Mucosa of stomach (tissue), 1 donor: Measurements from ENCODE around the gene TARM1.
A peak's percentile ranks its signal among the peaks of the same experiment; 100 is the strongest.

ENCODE experiments used
- H3K27me3 ChIP-seq: one replicate; pipeline ENCODE4 v1.7.0; 2013; ENCODE audit warnings: mild to moderate bottlenecking, low read length; ENCODE audit not compliant: control insufficient read depth, insufficient read depth
- H3K36me3 ChIP-seq: one replicate; pipeline ENCODE4 v1.7.0; 2013; ENCODE audit warnings: low read length; ENCODE audit not compliant: control insufficient read depth, insufficient read depth
- H3K4me1 ChIP-seq: one replicate; pipeline ENCODE4 v1.7.0; 2013; ENCODE audit warnings: mild to moderate bottlenecking, low read length; ENCODE audit not compliant: control insufficient read depth, insufficient read depth
- H3K4me3 ChIP-seq: one replicate; pipeline ENCODE4 v1.7.0; 2013; ENCODE audit warnings: low read length
- H3K9ac ChIP-seq: one replicate; pipeline ENCODE4 v1.7.0; 2013; ENCODE audit warnings: mild to moderate bottlenecking, low read length, moderate library complexity
- H3K9me3 ChIP-seq: one replicate; pipeline ENCODE4 v1.7.0; 2013; ENCODE audit warnings: mild to moderate bottlenecking, low read length, moderate library complexity; ENCODE audit not compliant: control insufficient read depth
- donor health status: Pancreatic carcinoma.

The TARM1 gene

GRCh38 chr19:54081032-54081431 lies at the start of gene TARM1:
TARM1 (minus strand) TSS chr19:54081365; CDS start chr19:54081340, 25 bp downstream.
- Histone ChIP-seq H3K9me3 (no peaks in the 10 kb centered on the region), H3K27me3 (no peaks in the 10 kb centered on the region), H3K4me1 (no peaks in the 10 kb centered on the region), H3K4me3 (no peak within 1 kb of the TSS), H3K9ac (no peak within 1 kb of the TSS), H3K36me3 (no peaks in the 10 kb centered on the region)

DNA sequence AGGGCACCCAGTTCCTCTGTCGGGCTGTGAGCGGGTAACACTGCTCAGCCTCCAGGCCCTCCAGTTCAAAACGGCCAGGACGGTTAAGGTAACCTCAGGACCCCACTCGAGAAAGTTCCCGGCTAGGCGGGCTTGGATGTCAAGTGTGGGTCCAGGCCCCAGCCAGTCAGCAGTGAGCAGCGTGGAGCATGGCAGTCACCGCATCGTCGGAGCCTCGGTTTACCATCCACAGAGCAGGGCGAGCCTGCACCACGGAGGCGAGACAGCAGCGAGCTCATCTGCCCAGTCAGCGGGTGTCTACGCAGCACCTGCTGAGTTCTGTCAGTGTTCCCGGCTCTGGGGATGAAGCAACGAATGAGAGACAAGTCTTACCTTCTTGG lies 48.4 kb upstream of the TARM1 start:
- H3K9ac ChIP-seq: no peak overlapping the region
- no peaks in the 10 kb centered on the region for H3K9me3 ChIP-seq
- no peaks in the 10 kb centered on the region for H3K36me3 ChIP-seq

GRCh38 chr19:54128796-54129616 lies 47.8 kb upstream of the TARM1 start:
- no peaks in the 10 kb centered on the region for H3K4me1 ChIP-seq
- H3K4me3 ChIP-seq: no peak overlapping the region
- H3K27me3 ChIP-seq: peaks cover 5% of the 10 kb centered on the region
- H3K36me3 ChIP-seq: no peaks in the 10 kb centered on the region
- no peaks in the 10 kb centered on the region for H3K9me3 ChIP-seq
- H3K9ac ChIP-seq: no peak overlapping the region

More for the DNA sequence above, 48.4 kb upstream of the TARM1 start:
- peaks cover 5% of the 10 kb centered on the region for H3K27me3 ChIP-seq
- no peak overlapping the region for H3K4me3 ChIP-seq
- H3K4me1 ChIP-seq: no peaks in the 10 kb centered on the region

GRCh38 chr19:54128441-54128725 lies 47.2 kb upstream of the TARM1 start:
- no peak overlapping the region for H3K4me3 ChIP-seq
- no peaks in the 10 kb centered on the region for H3K36me3 ChIP-seq
- no peaks in the 10 kb centered on the region for H3K27me3 ChIP-seq
- H3K4me1 ChIP-seq: no peaks in the 10 kb centered on the region
- H3K9ac ChIP-seq: no peak overlapping the region
- H3K9me3 ChIP-seq: no peaks in the 10 kb centered on the region

- no peak overlapping the region for H3K4me3 ChIP-seq
- no peaks in the 10 kb centered on the region for H3K27me3 ChIP-seq
- H3K9ac ChIP-seq: no peak overlapping the region
- H3K4me1 ChIP-seq: no peaks in the 10 kb centered on the region
- H3K9me3 ChIP-seq: no peaks in the 10 kb centered on the region
- H3K36me3 ChIP-seq: no peaks in the 10 kb centered on the region
Observed at GRCh38 chr19:54127688-54128440, 46.7 kb upstream of the TARM1 start.

DNA sequence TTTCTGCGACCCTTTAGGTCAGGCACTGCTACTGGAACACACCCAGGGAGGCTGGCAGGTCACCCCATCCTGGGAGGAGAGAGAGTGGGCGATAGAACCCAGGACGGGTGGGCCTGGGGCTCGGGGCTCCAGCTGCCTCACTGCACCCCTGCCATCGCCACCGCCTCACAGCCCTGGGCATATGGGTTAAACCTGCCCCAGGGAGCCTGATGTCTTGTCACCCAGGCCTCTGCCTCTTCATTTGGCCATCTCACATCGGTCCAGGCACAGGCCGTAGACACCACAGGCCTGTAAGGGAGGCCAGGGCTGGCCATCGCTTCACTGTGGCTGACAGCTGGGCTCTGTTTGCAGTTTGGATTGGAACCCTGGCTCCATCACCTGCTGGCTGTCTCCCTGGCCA lies 44.5 kb upstream of the TARM1 start:
- H3K4me3 ChIP-seq: no peak overlapping the region
- no peaks in the 10 kb centered on the region for H3K4me1 ChIP-seq
- no peaks in the 10 kb centered on the region for H3K27me3 ChIP-seq
- no peak overlapping the region for H3K9ac ChIP-seq
- H3K9me3 ChIP-seq: no peaks in the 10 kb centered on the region
- H3K36me3 ChIP-seq: no peaks in the 10 kb centered on the region

DNA sequence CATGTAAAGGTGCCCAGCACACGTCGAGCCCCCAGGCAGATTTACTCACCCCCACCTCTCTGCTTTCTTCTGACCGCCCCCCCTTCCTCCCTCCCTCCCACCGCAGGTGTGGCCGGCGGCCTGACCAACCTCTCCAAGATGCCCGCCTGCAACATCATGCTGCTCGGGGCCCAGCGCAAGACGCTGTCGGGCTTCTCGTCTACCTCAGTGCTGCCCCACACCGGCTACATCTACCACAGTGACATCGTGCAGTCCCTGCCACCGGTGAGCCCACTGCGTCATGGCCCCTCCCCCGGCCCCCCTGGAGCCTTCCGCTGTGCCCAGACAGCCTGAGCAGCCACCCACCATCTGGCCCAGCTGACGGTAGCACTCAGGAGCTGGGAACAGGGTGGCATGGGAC lies 43.2 kb upstream of the TARM1 start:
- Histone ChIP-seq H3K4me1 (no peaks in the 10 kb centered on the region), H3K9ac (no peak overlapping the region), H3K9me3 (no peaks in the 10 kb centered on the region), H3K4me3 (no peak overlapping the region), H3K36me3 (no peaks in the 10 kb centered on the region), H3K27me3 (no peaks in the 10 kb centered on the region)

- no peak overlapping the region for H3K9ac ChIP-seq
- H3K4me3 ChIP-seq: no peak overlapping the region
- H3K9me3 ChIP-seq: no peaks in the 10 kb centered on the region
- H3K27me3 ChIP-seq: no peaks in the 10 kb centered on the region
- no peaks in the 10 kb centered on the region for H3K4me1 ChIP-seq
- no peaks in the 10 kb centered on the region for H3K36me3 ChIP-seq
Observed at GRCh38 chr19:54123682-54124081, 42.5 kb upstream of the TARM1 start.

- no peak overlapping the region for H3K9ac ChIP-seq
- no peaks in the 10 kb centered on the region for H3K27me3 ChIP-seq
- no peaks in the 10 kb centered on the region for H3K36me3 ChIP-seq
- H3K4me3 ChIP-seq: no peak overlapping the region
- no peaks in the 10 kb centered on the region for H3K4me1 ChIP-seq
- no peaks in the 10 kb centered on the region for H3K9me3 ChIP-seq
Observed at GRCh38 chr19:54121259-54121658, 40.1 kb upstream of the TARM1 start.

DNA sequence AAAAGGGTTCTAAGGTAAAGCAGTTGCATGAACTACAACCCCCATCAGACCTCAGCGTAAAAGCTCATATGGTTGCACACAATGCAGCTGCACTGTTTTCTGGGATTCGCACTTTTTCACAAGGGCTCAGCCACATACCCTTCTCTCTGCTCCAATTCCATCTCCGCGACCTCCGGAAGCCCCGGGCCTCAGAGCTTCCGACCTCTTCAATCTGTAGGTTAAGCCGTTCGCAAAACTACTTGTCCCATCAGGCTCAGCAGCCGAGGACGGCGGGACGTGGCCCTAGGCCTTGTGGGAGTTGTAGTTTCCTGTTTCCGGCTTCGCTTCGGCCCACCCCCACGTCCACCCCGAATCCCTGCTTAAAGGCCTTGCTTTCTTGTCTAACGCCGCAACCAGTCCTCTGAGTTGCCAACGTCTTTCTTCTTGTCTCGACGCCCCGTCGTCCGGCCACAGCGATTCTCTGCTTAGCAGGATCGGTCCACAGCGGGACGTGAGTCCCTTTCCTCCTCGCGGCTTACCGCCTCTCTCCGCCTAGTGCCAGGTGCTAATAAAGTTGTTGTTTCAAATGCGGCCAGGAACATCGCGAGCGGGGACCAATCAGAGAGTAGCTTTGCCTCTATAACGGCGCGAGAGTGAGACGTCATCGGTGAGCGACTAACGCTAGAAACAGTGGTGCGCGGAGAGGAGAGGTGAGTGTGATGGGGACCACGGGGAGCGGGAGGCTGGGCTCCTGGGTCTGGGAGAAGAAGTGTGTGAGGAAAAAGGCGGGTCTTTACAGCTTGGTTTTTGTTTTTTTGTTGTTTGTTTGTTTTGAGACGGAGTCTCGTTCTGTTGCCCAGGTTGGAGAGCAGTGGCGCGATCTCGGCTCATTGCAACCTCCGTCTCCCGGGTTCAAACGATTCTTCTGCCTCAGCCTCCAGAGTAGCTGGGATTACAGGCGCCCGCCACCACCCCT lies 34.2 kb upstream of the TARM1 start, which contains the start of the genes PRPF31 and TFPT:
PRPF31 (plus strand) TSS at position 646 of the 955 bp plus-strand sequence. CDS start 2,525 bp downstream, outside the sequence.
TFPT (minus strand) TSS at position 549 of the 955 bp plus-strand sequence; CDS start at position 161, 388 bp downstream.
- H3K36me3 ChIP-seq: no peaks in the 10 kb centered on the region
- H3K4me3 ChIP-seq: peak within 1 kb of the TSS; percentile 100
- H3K27me3 ChIP-seq: no peaks in the 10 kb centered on the region
- H3K9ac ChIP-seq: peak within 1 kb of the TSS; percentile 94
- H3K4me1 ChIP-seq: peaks cover 9% of the 10 kb centered on the region
- H3K9me3 ChIP-seq: no peaks in the 10 kb centered on the region

- Histone ChIP-seq H3K4me3 (peak overlapping the region; percentile 100), H3K36me3 (no peaks in the 10 kb centered on the region), H3K9ac (peak overlapping the region; percentile 94), H3K27me3 (no peaks in the 10 kb centered on the region), H3K9me3 (no peaks in the 10 kb centered on the region), H3K4me1 (peaks cover 9% of the 10 kb centered on the region)
Observed at GRCh38 chr19:54114340-54115108, 33.4 kb upstream of the TARM1 start.
